A673 (cell line): Measurements from ENCODE around the gene KNDC1. TPM values are rescaled to one million over a fixed set of nuclear protein-coding genes. Genes with fewer than 3 reads are reported as not detected.

Experiments used
- BruUV-seq: library from RNA; stranded (reverse); fragments of 400-500 nt; replicated peaks from 2 replicates; lab custom pipeline; 2021; lab: Mats Ljungman, UMichigan
- CTCF ChIA-PET: fragments of 300-600 bp; sonication (Branson Sonifier 250); formaldehyde crosslinking; loops from one replicate; lab custom pipeline; 2022; ENCODE audit warnings: antibody characterized with exemption; lab: Charles Lee
- POLR2A ChIA-PET: fragments of 300-600 bp; sonication (Branson Sonifier 250); formaldehyde crosslinking; loops from one replicate; lab custom pipeline; 2022; ENCODE audit warnings: antibody characterized with exemption; ENCODE audit not compliant: low non-redundant PET; lab: Charles Lee
- DNase-seq: peaks from one replicate; pipeline ENCODE4 v3.0.0-alpha.2; 2015; ENCODE audit warnings: low spot score
- H3K27ac ChIP-seq: fragments of 200-600 bp; sonication (generic); 2 replicates; pipeline ENCODE4 v1.5.1; 2016; ENCODE audit warnings: mixed run types, low read depth, mild to moderate bottlenecking, mixed read lengths, antibody characterized with exemption, low read length; ENCODE audit not compliant: poor library complexity, severe bottlenecking
- H3K27me3 ChIP-seq: fragments of 200-600 bp; sonication (generic); replicated peaks from 2 replicates; pipeline ENCODE4 v1.6.1; 2017; ENCODE audit warnings: mixed run types, low read depth, mild to moderate bottlenecking, mixed read lengths, antibody characterized with exemption, low read length; ENCODE audit not compliant: insufficient read depth, poor library complexity
- H3K36me3 ChIP-seq: fragments of 200-600 bp; sonication (generic); 2 replicates; pipeline ENCODE4 v1.6.1; 2016; ENCODE audit warnings: mixed run types, mild to moderate bottlenecking, mixed read lengths, antibody characterized with exemption, low read length; ENCODE audit not compliant: insufficient read depth, poor library complexity, severe bottlenecking
- H3K4me1 ChIP-seq: fragments of 200-600 bp; sonication (generic); 2 replicates; pipeline ENCODE4 v1.6.1; 2017; ENCODE audit warnings: mixed run types, mild to moderate bottlenecking, mixed read lengths, antibody characterized with exemption, low read length; ENCODE audit not compliant: insufficient read depth, poor library complexity, severe bottlenecking
- H3K4me3 ChIP-seq: fragments of 200-600 bp; sonication (generic); 2 replicates; pipeline ENCODE4 v1.5.1; 2016; ENCODE audit warnings: low read depth, mixed run types, mild to moderate bottlenecking, mixed read lengths, low read length; ENCODE audit not compliant: poor library complexity, severe bottlenecking
- H3K9me3 ChIP-seq: fragments of 200-600 bp; sonication (generic); 2 replicates; pipeline ENCODE4 v1.6.1; 2016; ENCODE audit warnings: mixed run types, low read depth, mild to moderate bottlenecking, mixed read lengths, antibody characterized with exemption, low read length; ENCODE audit not compliant: poor library complexity, severe bottlenecking
- CTCF ChIP-seq: fragments of 300-800, 200-600 bp; sonication (generic); conservative IDR thresholded peaks from 2 replicates; pipeline ENCODE4 v1.5.1; 2017; ENCODE audit warnings: low read depth, mild to moderate bottlenecking, antibody characterized with exemption, low read length, moderate library complexity, mixed read lengths
- EZH2 ChIP-seq: fragments of 200-600 bp; sonication (generic); IDR thresholded peaks from 2 replicates; pipeline ENCODE4 v1.6.1; 2017; ENCODE audit warnings: borderline replicate concordance, low read depth, mild to moderate bottlenecking, mixed read lengths, antibody characterized with exemption, low read length; ENCODE audit not compliant: poor library complexity, severe bottlenecking
- intact Hi-C: fragments of 100-400 bp; cut with micrococcal nuclease; formaldehyde crosslinking; loops from one replicate; pipeline ENCODE4 v1.10.0; 2022; ENCODE audit not compliant: unreplicated experiment
- microRNA-seq: library from miRNA; unstranded; fragments of <30 nt; microRNA quantifications from one replicate; pipeline ENCODE4 v1.2.0, GENCODE V29; 2021
- total RNA-seq: library from RNA; stranded (reverse); gene quantifications from 2 replicates; pipeline ENCODE4 v1.2.3, GENCODE V29; 2021

Gene KNDC1
- total RNA-seq, 1 experiment from 2014 or later, result not detected

GRCh38 chr10:133273534-133274143 lies 113.6 kb downstream of the KNDC1 start:
- TF ChIP-seq CTCF (no peak), EZH2 (no peak)
- Histone ChIP-seq H3K4me3 (no peak overlapping the region), H3K27ac (no peak overlapping the region), H3K27me3 (peaks cover 15% of the 10 kb centered on the region), H3K4me1 (no peaks in the 10 kb centered on the region), H3K9me3 (no peaks in the 10 kb centered on the region), H3K36me3 (no peaks in the 10 kb centered on the region)
- intact Hi-C loops, result no loop called here
- CTCF ChIA-PET, result no interaction called here
- no peak for DNase-seq
- POLR2A ChIA-PET, result no interaction called here
- BruUV-seq, result no TSS peak

- H3K27ac ChIP-seq, result no peak overlapping the region
- BruUV-seq, result no TSS peak
- H3K27me3 ChIP-seq, result peaks cover 15% of the 10 kb centered on the region
- H3K9me3 ChIP-seq, result no peaks in the 10 kb centered on the region
- POLR2A ChIA-PET, result no interaction called here
- no peak for DNase-seq
- H3K4me1 ChIP-seq, result no peaks in the 10 kb centered on the region
- TF ChIP-seq CTCF, result no peak
- TF ChIP-seq EZH2, result no peak
- H3K36me3 ChIP-seq, result no peaks in the 10 kb centered on the region
- intact Hi-C loops, result no loop called here
- CTCF ChIA-PET, result no interaction called here
- H3K4me3 ChIP-seq, result no peak overlapping the region
Observed at GRCh38 chr10:133274751-133275683, 115.0 kb downstream of the KNDC1 start.

- Histone ChIP-seq H3K27me3 (peaks cover 15% of the 10 kb centered on the region), H3K4me3 (no peak overlapping the region), H3K4me1 (no peaks in the 10 kb centered on the region), H3K9me3 (no peaks in the 10 kb centered on the region), H3K27ac (no peak overlapping the region), H3K36me3 (no peaks in the 10 kb centered on the region)
- no peak for DNase-seq
- ChIA-PET CTCF (no interaction called here), POLR2A (no interaction called here)
- TF ChIP-seq EZH2 (no peak), CTCF (no peak)
- no TSS peak for BruUV-seq
- intact Hi-C loops, result no loop called here
Observed at GRCh38 chr10:133275684-133276092, 115.7 kb downstream of the KNDC1 start.

Small RNA genes within 50 kb of the gene (microRNA-seq; reads per million reads assigned to microRNA genes)
- not detected for gene MIR202

Other genes starting within 250 kb of the KNDC1 start
- 1.3 and 1.9 TPM in 2 replicates for gene CFAP46, start 217.6 kb upstream of the KNDC1 start, total RNA-seq
- 0.82 and 0.87 TPM in 2 replicates for gene ADGRA1, start 72.3 kb upstream of the KNDC1 start, total RNA-seq
- not detected in 2 replicates for gene UTF1, start 70.0 kb downstream of the KNDC1 start, total RNA-seq
- not detected in 2 replicates for gene VENTX, start 77.6 kb downstream of the KNDC1 start, total RNA-seq
- gene ADAM8, start 116.6 kb downstream of the KNDC1 start, total RNA-seq, result 1.0 and 1.2 TPM in 2 replicates
- gene TUBGCP2, start 148.7 kb downstream of the KNDC1 start, total RNA-seq, result 72.7 and 75.1 TPM in 2 replicates
- gene ZNF511, start 148.7 kb downstream of the KNDC1 start, total RNA-seq, result 51.8 and 61.4 TPM in 2 replicates
- 0.57 TPM in 1 of 2 replicates, not detected in the other for gene CALY, start 176.7 kb downstream of the KNDC1 start, total RNA-seq
- not detected in 2 replicates for gene PRAP1, start 187.2 kb downstream of the KNDC1 start, total RNA-seq
- 16.0 and 22.3 TPM in 2 replicates for gene FUOM, start 197.8 kb downstream of the KNDC1 start, total RNA-seq
- 96.3 and 101 TPM in 2 replicates for gene ECHS1, start 213.1 kb downstream of the KNDC1 start, total RNA-seq
- gene PAOX, start 219.0 kb downstream of the KNDC1 start, total RNA-seq, result 0.92 and 2.1 TPM in 2 replicates
- gene MTG1, start 233.9 kb downstream of the KNDC1 start, total RNA-seq, result 79.0 and 83.3 TPM in 2 replicates